ENCODE measurements around the gene NCS1.

Gene NCS1

GRCh38 chr9:130172161-130172857, at the start of gene NCS1:
Gene NCS1, plus strand, starts transcription at chr9:130172404. Its CDS starts 260 bp downstream, at chr9:130172664.
- peak; percentile 26 for DNase-seq (ENCODE audit: low read depth)

- no peak for DNase-seq (ENCODE audit: low read depth)
These were observed 49.7 kb upstream of the NCS1 start for GRCh38 chr9:130122456-130122855.

GRCh38 chr9:130124085-130124860, 47.9 kb upstream of the NCS1 start:
- no peak for DNase-seq (ENCODE audit: low read depth)

GRCh38 chr9:130126721-130127433, 45.3 kb upstream of the NCS1 start:
- no peak for DNase-seq (ENCODE audit: low read depth)

GRCh38 chr9:130128251-130128650, 44.0 kb upstream of the NCS1 start:
- DNase-seq (ENCODE audit: low read depth) = no peak

- peak; percentile 33 for DNase-seq (ENCODE audit: low read depth)
These were observed 43.3 kb upstream of the NCS1 start for GRCh38 chr9:130128733-130129431.

GRCh38 chr9:130129432-130130061, 42.7 kb upstream of the NCS1 start:
- DNase-seq (ENCODE audit: low read depth) = no peak

- no peak for DNase-seq (ENCODE audit: low read depth)
These were observed 39.5 kb upstream of the NCS1 start for GRCh38 chr9:130132746-130133145.

- no peak for DNase-seq (ENCODE audit: low read depth)
These were observed 35.0 kb upstream of the NCS1 start for GRCh38 chr9:130137081-130137640.

- no peak for DNase-seq (ENCODE audit: low read depth)
These were observed 34.5 kb upstream of the NCS1 start for GRCh38 chr9:130137641-130138081.

GRCh38 chr9:130138171-130138653, 34.0 kb upstream of the NCS1 start:
- peak; percentile 83 for DNase-seq (ENCODE audit: low read depth)

GRCh38 chr9:130138791-130139190, 33.4 kb upstream of the NCS1 start:
- peak; percentile 91 for DNase-seq (ENCODE audit: low read depth)

- DNase-seq (ENCODE audit: low read depth) = no peak
These were observed 33.0 kb upstream of the NCS1 start for GRCh38 chr9:130139251-130139650.

- DNase-seq (ENCODE audit: low read depth) = no peak
These were observed 31.5 kb upstream of the NCS1 start for GRCh38 chr9:130140706-130141105.

GRCh38 chr9:130142056-130142455, 30.1 kb upstream of the NCS1 start:
- no peak for DNase-seq (ENCODE audit: low read depth)

- no peak for DNase-seq (ENCODE audit: low read depth)
These were observed 29.6 kb upstream of the NCS1 start for GRCh38 chr9:130142641-130143040.

- DNase-seq (ENCODE audit: low read depth) = no peak
These were observed 28.8 kb upstream of the NCS1 start for GRCh38 chr9:130143279-130143893.

- no peak for DNase-seq (ENCODE audit: low read depth)
These were observed 28.2 kb upstream of the NCS1 start for GRCh38 chr9:130143958-130144366.

GRCh38 chr9:130144703-130145102, 27.5 kb upstream of the NCS1 start:
- DNase-seq (ENCODE audit: low read depth) = no peak

GRCh38 chr9:130145658-130146057, 26.5 kb upstream of the NCS1 start:
- DNase-seq (ENCODE audit: low read depth) = no peak

- no peak for DNase-seq (ENCODE audit: low read depth)
These were observed 25.0 kb upstream of the NCS1 start for GRCh38 chr9:130147198-130147597.
